Transverse colon (tissue), 4 donors: ENCODE measurements around the gene PSAP. TPM values are rescaled to one million over a fixed set of nuclear protein-coding genes. Genes with fewer than 3 reads are reported as not detected.

Experiments
- DNase-seq: peaks from one replicate; pipeline ENCODE4 v3.0.0-alpha.2; 2019
- H3K27ac ChIP-seq, 4 donors: fragments of 200-600 bp; sonication (generic); 2 replicates each; pipeline ENCODE4 v1.5.1; 2016 to 2018; ENCODE audit warnings: inconsistent platforms in 4 of 4
- H3K27me3 ChIP-seq: fragments of 200-600 bp; sonication (generic); 2 replicates; pipeline ENCODE4 v1.5.1; 2017; ENCODE audit warnings: inconsistent platforms
- H3K36me3 ChIP-seq, 4 donors: fragments of 200-600 bp; sonication (generic); 2 replicates each; pipeline ENCODE4 v1.5.1; 2017 to 2019; ENCODE audit warnings: inconsistent platforms in 4 of 4
- H3K4me1 ChIP-seq, 4 donors: fragments of 200-600 bp; sonication (generic); 2 replicates each; pipeline ENCODE4 v1.5.1; 2017 to 2020; ENCODE audit warnings: inconsistent platforms in 4 of 4
- H3K4me3 ChIP-seq, 4 donors: fragments of 200-600 bp; sonication (generic); 1 replicate in 1 of 4; 2 replicates in 3 of 4; pipeline versions ENCODE4 v1.5.1 to v1.6.1; 2017 to 2019; ENCODE audit warnings: inconsistent platforms in 4 of 4
- H3K9me3 ChIP-seq, 2 donors: fragments of 200-600 bp; sonication (generic); 2 replicates each; pipeline ENCODE4 v1.5.1; 2017 to 2019; ENCODE audit warnings: inconsistent platforms in 2 of 2
- CTCF ChIP-seq, 5 experiments: fragments of 200-600 bp in 3 of 5; fragments of 450-650 bp in 2 of 5; sonication (generic) in 3 of 5; IDR thresholded peaks; 1 replicate in 2 of 5; 2 replicates in 3 of 5; pipeline ENCODE4 v1.5.1; 2016 to 2017; ENCODE audit warnings: antibody characterized with exemption in 5 of 5, inconsistent platforms in 3 of 5, mild to moderate bottlenecking in 2 of 5, moderate library complexity in 1 of 5
- EP300 ChIP-seq: sonication (generic); formaldehyde crosslinking; IDR thresholded peaks from one replicate; pipeline ENCODE4 v1.6.1; 2017; ENCODE audit warnings: antibody characterized with exemption, low read depth
- POLR2A ChIP-seq: fragments of 450-650 bp; IDR thresholded peaks from one replicate; pipeline ENCODE4 v1.6.1; 2016; ENCODE audit warnings: antibody characterized with exemption, mild to moderate bottlenecking, moderate library complexity
- POLR2AphosphoS5 ChIP-seq, 3 donors: sonication (generic); formaldehyde crosslinking; IDR thresholded peaks; one replicate each; pipeline ENCODE4 v1.6.1; 2016; ENCODE audit warnings: antibody characterized with exemption in 3 of 3
- WGBS, 2 donors: methylation state at CpG; one replicate each; pipeline ENCODE4 v1.1.5; 2018; ENCODE audit warnings: low coverage in 1 of 2; 5-methylcytosine and 5-hydroxymethylcytosine counted together
- in situ Hi-C, 4 donors: fragments of 200-750 bp; cut with MboI; loops; one replicate each; pipeline versions ENCODE4 v1.15.0 to v1.15.1; 2017; ENCODE audit warnings: low sequenced_read_pairs in 3 of 4, low pct_ligation_motif_present in 1 of 4, low pct_unique_long_range_greater_than_20kb in 1 of 4
- intact Hi-C: fragments of 100-400 bp; cut with DNase I; formaldehyde crosslinking; loops from one replicate; pipeline ENCODE4 v1.15.1; 2023; ENCODE audit warnings: low total_unique reads
- total RNA-seq, 4 donors: library from RNA; depleted of rRNA; stranded (reverse); fragments of >200 nt; gene quantifications; one replicate each; pipeline ENCODE4 v1.1.0, GENCODE V29; 2016

Gene PSAP
- total RNA-seq, 4 donors from 2014 or later: 383 to 667 (median 478) TPM

DNA sequence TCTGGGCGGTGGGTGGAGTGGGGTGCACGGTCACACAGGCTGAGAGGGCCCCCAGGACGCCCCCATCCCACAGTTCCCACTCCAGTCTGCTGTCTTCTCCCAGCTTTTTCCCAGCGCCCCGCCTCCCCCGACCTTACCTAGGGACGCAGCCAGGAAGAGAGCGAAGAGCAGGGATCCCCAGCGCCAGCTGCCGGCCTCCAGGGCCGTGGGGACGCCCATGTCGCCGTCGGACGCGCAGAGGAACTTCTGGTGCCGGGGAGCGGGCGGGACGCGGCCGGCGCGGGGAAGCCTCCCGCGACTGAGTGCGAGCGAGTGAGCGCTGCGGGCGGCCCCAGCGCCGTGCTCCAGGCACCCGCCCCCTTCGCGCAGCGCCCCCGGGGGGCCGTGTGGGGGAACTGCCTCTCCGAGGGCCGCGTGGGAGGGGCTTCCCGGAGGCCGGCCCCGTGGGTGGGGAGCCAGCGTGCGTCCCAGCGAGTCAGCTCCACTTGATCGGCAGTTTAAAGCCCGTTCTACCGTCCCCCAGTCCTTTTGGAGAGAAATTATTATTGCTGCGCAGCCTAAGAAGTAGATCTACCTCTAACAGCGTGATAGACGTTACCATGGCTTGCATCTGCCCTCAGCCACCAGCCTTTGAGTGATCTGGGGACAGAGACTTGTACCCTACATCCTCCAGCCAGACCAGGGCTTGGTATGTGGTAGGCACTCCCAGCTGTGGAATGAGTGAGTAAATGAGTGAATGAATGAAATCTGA is 77.7 kb downstream of the PSAP start, which contains the start of gene VSIR:
Gene VSIR, minus strand, starts transcription at position 300 of the 751 bp plus-strand sequence. Its CDS starts 81 bp downstream, at position 219.
- Histone ChIP-seq H3K4me3 (peak within 1 kb of the TSS; percentile 58 to 86 (median 75)), H3K27ac (peak within 1 kb of the TSS; percentile 91 to 98 (median 94)), H3K4me1 (peaks cover 36 to 61% (median 50%) of the 10 kb centered on the region in 4 donors), H3K36me3 (no peaks in the 10 kb centered on the region), H3K27me3 (no peaks in the 10 kb centered on the region), H3K9me3 (no peaks in the 10 kb centered on the region)
- intact Hi-C loops: loop anchor here (5.0 kb wide), 1 partner anchor 189 kb away; the partner anchor contains the start of gene CHST3
- DNase-seq: peak; percentile 94
- in situ Hi-C loops: loop anchor here in 2 of 4 donors (10.0 kb wide), 2 partner anchors 49 to 59 kb away; partner anchors contain the start of gene C10orf105 (in 1 of the 2)
- TF ChIP-seq EP300: no peak
- TF ChIP-seq POLR2A: peak; percentile 98
- peak; percentile 67 to 97 (median 90) for TF ChIP-seq CTCF (IDR thresholded peaks at IDR 0.05)
- peak; percentile 91 to 98 (median 97) for TF ChIP-seq POLR2AphosphoS5 (IDR thresholded peaks at IDR 0.05)
- WGBS, 2 donors: 2% methylated on average over 23 of the region's 55 CpGs; no CpG with 5 or more reads in 1 of the 2 donors

- Histone ChIP-seq H3K27ac (peak overlapping the region; percentile 91 to 98 (median 94)), H3K27me3 (no peaks in the 10 kb centered on the region), H3K36me3 (no peaks in the 10 kb centered on the region), H3K9me3 (no peaks in the 10 kb centered on the region), H3K4me1 (peaks cover 41 to 67% (median 56%) of the 10 kb centered on the region in 4 donors), H3K4me3 (peak overlapping the region; percentile 58 to 86 (median 75))
- peak; percentile 28 for DNase-seq
- TF ChIP-seq EP300: no peak
- no peak for TF ChIP-seq CTCF (IDR thresholded peaks at IDR 0.05)
- TF ChIP-seq POLR2AphosphoS5 (IDR thresholded peaks at IDR 0.05): no peak
- TF ChIP-seq POLR2A: no peak
- intact Hi-C loops (loop anchor here (5.0 kb wide), 1 partner anchor 189 kb away; the partner anchor contains the start of gene CHST3), in situ Hi-C loops (loop anchor here in 2 of 4 donors (10.0 kb wide), 2 partner anchors 48 to 58 kb away; partner anchors contain the start of gene C10orf105 (in 1 of the 2))
- 13% methylated on average over 4 of the region's 4 CpGs; no CpG with 5 or more reads in 1 of the 2 donors for WGBS, 2 donors
Measured at GRCh38 chr10:71772832-71773220, 78.2 kb downstream of the PSAP start.

GRCh38 chr10:71771821-71772617 is 79.0 kb downstream of the PSAP start:
- intact Hi-C loops: loop anchor here (5.0 kb wide), 1 partner anchor 190 kb away; the partner anchor contains the start of gene CHST3

GRCh38 chr10:71771204-71771603 is 79.8 kb downstream of the PSAP start:
- Histone ChIP-seq H3K4me1 (peaks cover 58 to 83% (median 70%) of the 10 kb centered on the region in 4 donors), H3K27me3 (no peaks in the 10 kb centered on the region), H3K36me3 (no peaks in the 10 kb centered on the region), H3K27ac (peak overlapping the region; percentile 91 to 98 (median 94)), H3K9me3 (no peaks in the 10 kb centered on the region), H3K4me3 (peak overlapping the region in 2 of 4 donors; percentile 58 to 86)
- TF ChIP-seq CTCF (IDR thresholded peaks at IDR 0.05) (no peak), POLR2A (no peak), POLR2AphosphoS5 (IDR thresholded peaks at IDR 0.05) (no peak), EP300 (no peak)
- intact Hi-C loops: loop anchor here (5.0 kb wide), 1 partner anchor 191 kb away; the partner anchor contains the start of gene CHST3
- in situ Hi-C loops: loop anchor here in 2 of 4 donors (10.0 kb wide), 2 partner anchors 46 to 56 kb away; partner anchors contain the start of gene C10orf105 (in 1 of the 2)
- 64% methylated on average over 2 of the region's 2 CpGs; no CpG with 5 or more reads in 1 of the 2 donors for WGBS, 2 donors
- DNase-seq: no peak

More at GRCh38 chr10:71771821-71772617, 79.0 kb downstream of the PSAP start:
- no peaks in the 10 kb centered on the region for H3K36me3 ChIP-seq
- peak; percentile 69 for DNase-seq
- 0 to 20% methylated on average over 1 to 2 of the region's 2 CpGs for WGBS, 2 donors
- H3K27ac ChIP-seq: peak overlapping the region; percentile 91 to 98 (median 94)
- peak overlapping the region; percentile 58 to 86 (median 75) for H3K4me3 ChIP-seq
- TF ChIP-seq POLR2AphosphoS5 (IDR thresholded peaks at IDR 0.05) (peak; percentile 78 to 86 (median 81)), EP300 (no peak), POLR2A (peak; percentile 42)
- in situ Hi-C loops: loop anchor here in 2 of 4 donors (10.0 kb wide), 2 partner anchors 47 to 57 kb away; partner anchors contain the start of gene C10orf105 (in 1 of the 2)
- peaks cover 50 to 75% (median 64%) of the 10 kb centered on the region in 4 donors for H3K4me1 ChIP-seq
- H3K9me3 ChIP-seq: no peaks in the 10 kb centered on the region
- no peaks in the 10 kb centered on the region for H3K27me3 ChIP-seq
